Skeletal muscle tissue (tissue), 4 donors: ENCODE results near the gene NEB. TPM values are rescaled to one million over a fixed set of nuclear protein-coding genes. Genes with fewer than 3 reads are reported as not detected.
"Not testable (repeated sequence)": the region's sequence is repeated elsewhere in the genome, so short reads cannot be mapped to it uniquely, and the experiment has no call there.

Experiments
- H3K27ac ChIP-seq: one replicate; pipeline ENCODE4 v1.7.0; 2013; ENCODE audit warnings: mild to moderate bottlenecking, low read depth, low read length, inconsistent platforms
- H3K27me3 ChIP-seq, 3 donors: one replicate each; pipeline ENCODE4 v1.7.0; 2013; ENCODE audit warnings: low read length in 3 of 3; ENCODE audit not compliant: control insufficient read depth in 3 of 3, insufficient read depth in 3 of 3
- H3K36me3 ChIP-seq, 3 donors: one replicate each; pipeline ENCODE4 v1.7.0; 2013; ENCODE audit warnings: low read length in 3 of 3; ENCODE audit not compliant: control insufficient read depth in 3 of 3, insufficient read depth in 3 of 3
- H3K4me1 ChIP-seq, 3 donors: one replicate each; pipeline ENCODE4 v1.7.0; 2013; ENCODE audit warnings: low read length in 3 of 3, mild to moderate bottlenecking in 3 of 3; ENCODE audit not compliant: control insufficient read depth in 3 of 3, insufficient read depth in 3 of 3
- H3K4me3 ChIP-seq, 3 donors: one replicate each; pipeline ENCODE4 v1.7.0; 2013; ENCODE audit warnings: low read length in 3 of 3
- H3K9ac ChIP-seq, 3 donors: one replicate each; pipeline ENCODE4 v1.7.0; 2013; ENCODE audit warnings: low read length in 3 of 3, mild to moderate bottlenecking in 3 of 3, moderate library complexity in 2 of 3, low read depth in 1 of 3
- H3K9me3 ChIP-seq, 3 donors: one replicate each; pipeline ENCODE4 v1.7.0; 2013; ENCODE audit warnings: low read length in 3 of 3; ENCODE audit not compliant: control insufficient read depth in 3 of 3
- total RNA-seq: library from RNA; depleted of rRNA; stranded (reverse); fragments of >200 nt; gene quantifications from one replicate; pipeline ENCODE4 v1.2.3, GENCODE V29; 2014
- donor health status: Osteomylitis.

NEB gene
- total RNA-seq, 1 donor from 2014 or later: 833 TPM

DNA sequence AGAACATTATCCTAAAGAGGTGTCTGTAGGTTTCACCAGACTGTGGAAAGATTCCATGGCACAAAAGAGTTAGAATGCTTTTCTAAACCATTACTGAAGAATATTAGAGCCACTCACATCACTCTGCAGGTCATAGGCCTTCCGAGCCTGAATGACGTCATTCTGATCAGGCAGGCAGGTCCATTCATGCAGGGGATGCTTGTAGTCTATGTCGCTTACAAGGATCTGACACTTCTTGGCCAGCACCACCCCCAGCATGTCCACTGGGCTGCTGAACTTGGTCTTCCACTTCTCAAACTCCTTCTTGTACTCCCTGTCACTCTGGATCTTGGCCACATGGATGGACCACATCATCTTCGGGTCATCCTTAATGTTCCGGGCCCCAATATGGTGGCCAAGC lies 120.1 kb downstream of the NEB start:
- H3K36me3 ChIP-seq: peaks cover 71 to 93% (median 82%) of the 10 kb centered on the region in 3 donors
- no peak overlapping the region for H3K4me3 ChIP-seq
- H3K9ac ChIP-seq: no peak overlapping the region
- H3K4me1 ChIP-seq: peaks cover 2 to 28% (median 25%) of the 10 kb centered on the region in 3 donors
- no peaks in the 10 kb centered on the region for H3K27me3 ChIP-seq
- no peak overlapping the region for H3K27ac ChIP-seq
- no peaks in the 10 kb centered on the region for H3K9me3 ChIP-seq

DNA sequence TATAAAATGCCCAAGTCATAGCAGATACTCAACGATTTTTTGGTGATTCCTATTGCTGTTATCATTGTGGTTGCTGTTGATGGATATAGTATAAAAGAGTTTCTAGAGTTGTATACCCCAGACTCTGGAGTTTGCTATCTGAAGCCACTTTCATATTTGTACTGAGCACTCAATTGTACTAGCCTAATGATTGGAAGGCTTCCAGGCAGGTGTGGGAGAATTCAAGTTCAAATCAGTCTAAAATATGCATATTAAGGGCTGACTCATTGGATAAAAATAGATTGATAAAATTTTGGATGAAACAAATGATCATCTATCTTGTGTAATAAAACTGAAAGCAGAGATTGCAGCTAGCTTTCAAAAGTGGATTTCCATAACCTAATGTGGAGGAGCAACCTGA lies 122.9 kb downstream of the NEB start:
- no peak overlapping the region for H3K4me3 ChIP-seq
- H3K27me3 ChIP-seq: no peaks in the 10 kb centered on the region
- H3K27ac ChIP-seq: peak overlapping the region; percentile 3
- H3K36me3 ChIP-seq: peaks cover 57 to 69% (median 60%) of the 10 kb centered on the region in 3 donors
- H3K9me3 ChIP-seq: no peaks in the 10 kb centered on the region
- peaks cover 2 to 28% (median 25%) of the 10 kb centered on the region in 3 donors for H3K4me1 ChIP-seq
- peak overlapping the region in 1 of 3 donors; percentile 9 for H3K9ac ChIP-seq

DNA sequence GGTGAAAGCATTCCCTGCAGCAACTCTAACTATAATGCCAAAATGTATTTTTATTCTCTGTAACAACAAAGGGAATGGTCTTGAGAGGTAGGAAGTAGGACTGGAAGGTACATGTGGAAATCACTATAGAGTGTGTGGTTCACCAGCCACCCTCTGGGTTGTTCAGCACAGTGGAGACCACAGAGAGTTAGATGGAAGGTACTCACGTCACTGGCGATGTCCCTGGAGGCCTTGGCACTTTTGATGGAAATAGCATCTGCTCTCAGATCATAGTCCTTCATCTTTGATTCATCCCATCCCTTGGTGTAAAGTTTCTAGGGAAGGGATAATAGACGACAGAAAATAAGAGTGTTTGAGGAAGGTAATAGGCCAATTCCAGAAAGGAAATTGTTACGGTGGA lies 124.0 kb downstream of the NEB start:
- no peaks in the 10 kb centered on the region for H3K9me3 ChIP-seq
- peaks cover 2 to 28% (median 25%) of the 10 kb centered on the region in 3 donors for H3K4me1 ChIP-seq
- no peak overlapping the region for H3K9ac ChIP-seq
- H3K27ac ChIP-seq: no peak overlapping the region
- no peaks in the 10 kb centered on the region for H3K27me3 ChIP-seq
- H3K4me3 ChIP-seq: no peak overlapping the region
- peaks cover 52 to 61% (median 56%) of the 10 kb centered on the region in 3 donors for H3K36me3 ChIP-seq

DNA sequence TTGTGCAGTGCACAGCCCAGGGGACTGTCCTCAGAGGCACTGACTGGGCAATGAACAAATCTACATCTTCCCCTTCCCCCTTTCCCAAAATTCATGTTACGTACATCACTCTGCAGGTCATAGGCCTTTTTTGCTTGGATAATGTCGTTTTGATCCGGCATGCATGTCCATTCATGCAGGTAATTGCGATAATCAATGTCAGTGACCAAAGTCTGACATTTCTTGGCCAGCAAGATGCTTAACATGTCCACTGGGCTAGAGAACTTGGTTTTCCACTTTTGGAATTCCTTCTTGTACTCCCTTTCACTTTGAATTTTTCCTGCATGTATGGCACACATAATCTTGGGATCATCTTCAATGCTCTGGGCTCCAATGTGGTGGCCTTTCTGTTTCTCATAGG lies 124.6 kb downstream of the NEB start:
- H3K36me3 ChIP-seq: peaks cover 46 to 55% (median 52%) of the 10 kb centered on the region in 3 donors
- peaks cover 2 to 24% (median 23%) of the 10 kb centered on the region in 3 donors for H3K4me1 ChIP-seq
- no peak overlapping the region for H3K27ac ChIP-seq
- H3K9me3 ChIP-seq: no peaks in the 10 kb centered on the region
- no peak overlapping the region for H3K9ac ChIP-seq
- no peaks in the 10 kb centered on the region for H3K27me3 ChIP-seq
- H3K4me3 ChIP-seq: no peak overlapping the region

DNA sequence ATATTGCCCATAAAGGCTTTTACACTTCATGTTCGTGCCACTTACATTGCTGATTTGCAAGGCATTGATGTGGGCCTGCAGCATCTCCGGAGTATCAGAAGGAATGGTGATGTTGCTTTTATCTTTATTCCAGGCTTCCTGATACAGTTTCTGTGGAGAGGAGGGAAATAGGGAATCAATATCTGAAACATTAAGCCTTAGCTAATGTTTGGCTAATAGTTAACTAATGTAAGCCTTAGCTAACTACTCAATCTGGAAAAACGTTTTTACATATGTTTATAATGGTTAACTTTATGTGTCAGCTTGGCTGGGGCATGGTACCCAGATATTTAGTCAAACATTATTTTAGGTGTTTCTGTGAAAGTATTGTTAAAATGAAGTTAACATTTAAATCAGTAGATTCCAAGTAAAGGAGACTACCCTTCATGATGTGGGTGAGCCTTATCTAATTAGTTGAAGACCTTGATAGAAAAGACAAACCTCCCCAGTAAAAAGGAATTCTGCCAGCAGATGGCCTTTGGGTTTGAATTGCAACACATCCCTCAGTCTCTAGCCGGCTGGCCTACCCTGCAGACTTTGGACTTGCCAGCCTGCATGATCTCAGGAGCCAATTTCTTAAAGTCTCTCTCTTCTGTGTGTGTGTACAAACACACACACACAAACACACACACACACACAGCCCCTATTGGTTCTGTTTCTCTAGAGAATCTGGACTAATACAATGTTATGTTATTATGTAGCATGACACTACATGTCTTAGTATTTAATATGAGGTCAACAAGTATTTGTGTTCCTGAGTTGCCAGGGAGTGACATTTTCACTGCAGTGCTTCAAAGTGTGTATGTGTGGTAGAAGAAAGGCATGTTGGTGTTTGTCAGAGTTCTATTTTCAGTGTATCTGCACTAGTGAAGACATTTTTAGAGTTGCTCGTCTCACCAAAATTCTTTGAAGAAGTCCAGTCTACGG lies 126.5 kb downstream of the NEB start:
- Histone ChIP-seq H3K4me1 (peaks cover 0 to 20% (median 18%) of the 10 kb centered on the region in 3 donors), H3K36me3 (peaks cover 29 to 37% (median 37%) of the 10 kb centered on the region in 3 donors)
- H3K9ac ChIP-seq, H3K27ac ChIP-seq, H3K9me3 ChIP-seq, H3K27me3 ChIP-seq, H3K4me3 ChIP-seq: not testable (repeated sequence)

DNA sequence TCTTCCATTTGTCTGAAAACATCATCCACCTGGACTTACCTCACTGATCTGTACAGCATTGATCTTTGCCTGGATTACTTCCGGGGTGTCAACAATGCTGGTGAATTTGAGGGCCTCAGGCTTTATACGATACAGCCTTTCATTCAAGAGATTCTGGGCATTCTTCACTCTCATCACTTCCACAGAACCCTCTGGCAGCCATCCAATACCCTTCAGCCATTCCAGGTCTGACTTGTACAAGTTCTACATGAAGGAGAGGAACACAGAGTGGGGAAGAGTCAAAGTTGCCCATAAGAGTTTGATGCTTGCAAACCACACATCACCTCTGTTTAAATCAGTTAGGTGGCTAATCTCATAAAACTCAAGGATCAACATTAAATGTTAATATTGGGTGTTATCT lies 130.7 kb downstream of the NEB start:
- H3K27me3 ChIP-seq, H3K4me3 ChIP-seq, H3K9me3 ChIP-seq, H3K36me3 ChIP-seq, H3K9ac ChIP-seq, H3K4me1 ChIP-seq, H3K27ac ChIP-seq: not testable (repeated sequence)

DNA sequence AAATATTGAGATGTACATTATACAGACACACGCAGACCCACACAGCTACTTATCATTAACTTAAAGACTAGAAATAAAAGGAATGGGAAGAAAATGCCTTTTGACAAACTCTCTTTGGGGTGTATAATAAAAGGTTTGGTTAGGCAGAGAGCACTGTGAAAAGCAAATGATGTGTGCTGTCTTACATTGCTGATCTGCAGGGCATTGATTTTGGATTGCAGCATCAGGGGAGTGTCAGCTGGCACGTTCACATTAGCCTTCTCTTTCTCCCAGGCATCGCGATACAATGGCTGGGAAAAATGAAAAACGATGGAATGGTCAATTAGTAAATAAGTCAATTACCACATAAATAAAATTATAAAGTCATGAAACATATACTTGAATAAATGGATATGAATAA lies 131.9 kb downstream of the NEB start:
- H3K9ac ChIP-seq, H3K27me3 ChIP-seq, H3K4me1 ChIP-seq, H3K36me3 ChIP-seq, H3K4me3 ChIP-seq, H3K9me3 ChIP-seq, H3K27ac ChIP-seq: not testable (repeated sequence)

DNA sequence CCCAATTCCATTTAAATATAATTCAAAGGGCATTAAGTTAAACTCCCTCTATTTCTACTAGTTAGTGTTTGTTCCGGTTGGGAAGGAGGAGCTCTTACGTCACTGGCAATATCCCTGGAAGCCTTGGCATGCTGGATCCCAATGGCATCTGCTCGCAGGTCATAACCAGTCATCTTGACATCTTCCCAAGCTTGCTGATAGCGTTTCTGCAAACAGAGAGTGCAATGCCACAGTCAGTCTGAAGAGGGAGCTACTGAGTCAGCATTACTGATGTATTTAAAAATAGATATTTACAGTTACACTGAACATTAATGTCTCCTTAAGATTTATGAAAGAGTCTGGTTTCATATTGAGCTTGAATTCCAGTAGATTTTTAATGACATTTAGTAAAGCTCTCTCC lies 132.5 kb downstream of the NEB start:
- not testable (repeated sequence) for H3K9me3 ChIP-seq, H3K9ac ChIP-seq, H3K27me3 ChIP-seq, H3K27ac ChIP-seq, H3K36me3 ChIP-seq, H3K4me3 ChIP-seq, H3K4me1 ChIP-seq

DNA sequence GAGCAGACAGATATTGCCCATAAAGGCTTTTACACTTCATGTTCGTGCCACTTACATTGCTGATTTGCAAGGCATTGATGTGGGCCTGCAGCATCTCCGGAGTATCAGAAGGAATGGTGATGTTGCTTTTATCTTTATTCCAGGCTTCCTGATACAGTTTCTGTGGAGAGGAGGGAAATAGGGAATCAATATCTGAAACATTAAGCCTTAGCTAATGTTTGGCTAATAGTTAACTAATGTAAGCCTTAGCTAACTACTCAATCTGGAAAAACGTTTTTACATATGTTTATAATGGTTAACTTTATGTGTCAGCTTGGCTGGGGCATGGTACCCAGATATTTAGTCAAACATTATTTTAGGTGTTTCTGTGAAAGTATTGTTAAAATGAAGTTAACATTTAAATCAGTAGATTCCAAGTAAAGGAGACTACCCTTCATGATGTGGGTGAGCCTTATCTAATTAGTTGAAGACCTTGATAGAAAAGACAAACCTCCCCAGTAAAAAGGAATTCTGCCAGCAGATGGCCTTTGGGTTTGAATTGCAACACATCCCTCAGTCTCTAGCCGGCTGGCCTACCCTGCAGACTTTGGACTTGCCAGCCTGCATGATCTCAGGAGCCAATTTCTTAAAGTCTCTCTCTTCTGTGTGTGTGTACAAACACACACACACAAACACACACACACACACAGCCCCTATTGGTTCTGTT lies 137.2 kb downstream of the NEB start:
- H3K36me3 ChIP-seq, H3K27ac ChIP-seq, H3K4me1 ChIP-seq, H3K4me3 ChIP-seq, H3K27me3 ChIP-seq, H3K9me3 ChIP-seq, H3K9ac ChIP-seq: not testable (repeated sequence)

DNA sequence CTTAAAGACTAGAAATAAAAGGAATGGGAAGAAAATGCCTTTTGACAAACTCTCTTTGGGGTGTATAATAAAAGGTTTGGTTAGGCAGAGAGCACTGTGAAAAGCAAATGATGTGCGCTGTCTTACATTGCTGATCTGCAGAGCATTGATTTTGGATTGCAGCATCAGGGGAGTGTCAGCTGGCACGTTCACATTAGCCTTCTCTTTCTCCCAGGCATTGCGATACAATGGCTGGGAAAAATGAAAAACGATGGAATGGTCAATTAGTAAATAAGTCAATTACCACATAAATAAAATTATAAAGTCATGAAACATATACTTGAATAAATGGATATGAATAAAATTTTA lies 142.4 kb downstream of the NEB start:
- not testable (repeated sequence) for H3K27me3 ChIP-seq, H3K4me1 ChIP-seq, H3K9me3 ChIP-seq, H3K9ac ChIP-seq, H3K36me3 ChIP-seq, H3K4me3 ChIP-seq
- peak overlapping the region; percentile 30 for H3K27ac ChIP-seq
